Suppressor macrophage treated with lipopolysaccharide for 4 hours (primary cell): ENCODE results near the gene ABCC1.
A peak's percentile ranks its signal among the peaks of the same experiment; 100 is the strongest.

ENCODE experiments used
- DNase-seq: peaks from one replicate; pipeline ENCODE4 v3.0.0-alpha.2; 2020

ABCC1 gene

GRCh38 chr16:16116841-16117240, 167.4 kb downstream of the ABCC1 start:
- no peak for DNase-seq

GRCh38 chr16:16118337-16118736, 168.9 kb downstream of the ABCC1 start:
- DNase-seq: no peak

- DNase-seq: no peak
Observed at GRCh38 chr16:16120044-16120381, 170.6 kb downstream of the ABCC1 start.

- no peak for DNase-seq
Observed at GRCh38 chr16:16120382-16121184, 171.2 kb downstream of the ABCC1 start.

GRCh38 chr16:16121185-16121727, 171.8 kb downstream of the ABCC1 start:
- DNase-seq: no peak

- DNase-seq: no peak
Observed at GRCh38 chr16:16122264-16122663, 172.8 kb downstream of the ABCC1 start.

GRCh38 chr16:16124438-16124837, 175.0 kb downstream of the ABCC1 start:
- no peak for DNase-seq

- DNase-seq: no peak
Observed at GRCh38 chr16:16124974-16125373, 175.6 kb downstream of the ABCC1 start.

GRCh38 chr16:16126896-16127295, 177.5 kb downstream of the ABCC1 start:
- DNase-seq: no peak

- peak; percentile 73 for DNase-seq
Observed at GRCh38 chr16:16127469-16128116, 178.2 kb downstream of the ABCC1 start.

- no peak for DNase-seq
Observed at GRCh38 chr16:16131204-16131603, 181.8 kb downstream of the ABCC1 start.

- no peak for DNase-seq
Observed at GRCh38 chr16:16131659-16132058, 182.2 kb downstream of the ABCC1 start.

GRCh38 chr16:16133943-16134604, 184.7 kb downstream of the ABCC1 start:
- no peak for DNase-seq

- DNase-seq: no peak
Observed at GRCh38 chr16:16136588-16136987, 187.2 kb downstream of the ABCC1 start.

GRCh38 chr16:16137110-16137509, 187.7 kb downstream of the ABCC1 start:
- no peak for DNase-seq

GRCh38 chr16:16138034-16138635, 188.7 kb downstream of the ABCC1 start:
- no peak for DNase-seq

GRCh38 chr16:16139061-16139460, 189.6 kb downstream of the ABCC1 start:
- no peak for DNase-seq

- no peak for DNase-seq
Observed at GRCh38 chr16:16139806-16140205, 190.4 kb downstream of the ABCC1 start.

- no peak for DNase-seq
Observed at GRCh38 chr16:16140537-16140936, 191.1 kb downstream of the ABCC1 start.

GRCh38 chr16:16141141-16141540, 191.7 kb downstream of the ABCC1 start:
- DNase-seq: no peak

GRCh38 chr16:16141784-16142396, 192.5 kb downstream of the ABCC1 start:
- DNase-seq: no peak

- peak; percentile 48 for DNase-seq
Observed at GRCh38 chr16:16143038-16143763, 193.8 kb downstream of the ABCC1 start.
